ENCODE data around the gene ARL15.

DNA sequence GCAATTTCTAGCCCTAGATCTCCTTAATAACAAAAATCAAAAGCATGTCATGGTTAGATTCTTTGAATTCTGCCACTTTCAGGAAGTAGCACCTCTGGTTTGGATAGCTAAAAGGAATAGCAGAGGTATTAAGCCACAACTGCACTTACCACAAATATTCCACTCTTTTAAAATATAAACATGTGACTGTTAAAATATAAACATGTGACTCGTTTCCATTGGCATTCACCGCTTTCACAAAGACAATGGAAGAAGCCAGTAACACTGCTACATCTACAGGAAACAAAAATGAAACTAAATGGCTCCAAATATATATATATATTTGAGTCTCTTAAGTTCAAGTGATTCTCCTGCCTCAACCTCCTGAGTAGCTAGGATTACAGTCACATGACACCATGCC lies 222.9 kb downstream of the ARL15 start:
- TF ChIP-seq SMC3 (IDR thresholded peaks at IDR 0.05; ENCODE audit: low read depth, low read length) (no peak), RFX5 (IDR thresholded peaks at IDR 0.05; ENCODE audit: low read depth, low read length) (no peak), POLR2A (IDR thresholded peaks at IDR 0.05; ENCODE audit: low read depth, low read length) (no peak), MXI1 (IDR thresholded peaks at IDR 0.05; ENCODE audit: borderline replicate concordance, low read depth, low read length) (no peak), MAFK (IDR thresholded peaks at IDR 0.05; ENCODE audit: low read depth, low read length) (no peak), CEBPB (IDR thresholded peaks at IDR 0.05; ENCODE audit: low read depth, low read length) (peak; percentile 35; the same call in 1 of the 2 replicates), RAD21 (IDR thresholded peaks at IDR 0.05; ENCODE audit: low read length) (no peak), MAZ (IDR thresholded peaks at IDR 0.05; ENCODE audit: borderline replicate concordance, low read depth, low read length) (no peak), RCOR1 (IDR thresholded peaks at IDR 0.05; ENCODE audit: insufficient replicate concordance, low read length) (peak; percentile 11), NFE2L2 (IDR thresholded peaks at IDR 0.05; ENCODE audit: low read depth, low read length) (no peak), CHD1 (IDR thresholded peaks at IDR 0.05; ENCODE audit: low read depth, low read length) (no peak)
- TF ChIP-seq, protein P1, sequence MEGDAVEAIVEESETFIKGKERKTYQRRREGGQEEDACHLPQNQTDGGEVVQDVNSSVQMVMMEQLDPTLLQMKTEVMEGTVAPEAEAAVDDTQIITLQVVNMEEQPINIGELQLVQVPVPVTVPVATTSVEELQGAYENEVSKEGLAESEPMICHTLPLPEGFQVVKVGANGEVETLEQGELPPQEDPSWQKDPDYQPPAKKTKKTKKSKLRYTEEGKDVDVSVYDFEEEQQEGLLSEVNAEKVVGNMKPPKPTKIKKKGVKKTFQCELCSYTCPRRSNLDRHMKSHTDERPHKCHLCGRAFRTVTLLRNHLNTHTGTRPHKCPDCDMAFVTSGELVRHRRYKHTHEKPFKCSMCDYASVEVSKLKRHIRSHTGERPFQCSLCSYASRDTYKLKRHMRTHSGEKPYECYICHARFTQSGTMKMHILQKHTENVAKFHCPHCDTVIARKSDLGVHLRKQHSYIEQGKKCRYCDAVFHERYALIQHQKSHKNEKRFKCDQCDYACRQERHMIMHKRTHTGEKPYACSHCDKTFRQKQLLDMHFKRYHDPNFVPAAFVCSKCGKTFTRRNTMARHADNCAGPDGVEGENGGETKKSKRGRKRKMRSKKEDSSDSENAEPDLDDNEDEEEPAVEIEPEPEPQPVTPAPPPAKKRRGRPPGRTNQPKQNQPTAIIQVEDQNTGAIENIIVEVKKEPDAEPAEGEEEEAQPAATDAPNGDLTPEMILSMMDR (conservative IDR thresholded peaks at IDR 0.05; ENCODE audit: low read depth, low read length), result no peak
- TF ChIP-seq, protein P2, sequence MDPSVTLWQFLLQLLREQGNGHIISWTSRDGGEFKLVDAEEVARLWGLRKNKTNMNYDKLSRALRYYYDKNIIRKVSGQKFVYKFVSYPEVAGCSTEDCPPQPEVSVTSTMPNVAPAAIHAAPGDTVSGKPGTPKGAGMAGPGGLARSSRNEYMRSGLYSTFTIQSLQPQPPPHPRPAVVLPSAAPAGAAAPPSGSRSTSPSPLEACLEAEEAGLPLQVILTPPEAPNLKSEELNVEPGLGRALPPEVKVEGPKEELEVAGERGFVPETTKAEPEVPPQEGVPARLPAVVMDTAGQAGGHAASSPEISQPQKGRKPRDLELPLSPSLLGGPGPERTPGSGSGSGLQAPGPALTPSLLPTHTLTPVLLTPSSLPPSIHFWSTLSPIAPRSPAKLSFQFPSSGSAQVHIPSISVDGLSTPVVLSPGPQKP (IDR thresholded peaks at IDR 0.05; ENCODE audit: borderline replicate concordance, low read depth, low read length), result no peak
- TF ChIP-seq, protein P3, sequence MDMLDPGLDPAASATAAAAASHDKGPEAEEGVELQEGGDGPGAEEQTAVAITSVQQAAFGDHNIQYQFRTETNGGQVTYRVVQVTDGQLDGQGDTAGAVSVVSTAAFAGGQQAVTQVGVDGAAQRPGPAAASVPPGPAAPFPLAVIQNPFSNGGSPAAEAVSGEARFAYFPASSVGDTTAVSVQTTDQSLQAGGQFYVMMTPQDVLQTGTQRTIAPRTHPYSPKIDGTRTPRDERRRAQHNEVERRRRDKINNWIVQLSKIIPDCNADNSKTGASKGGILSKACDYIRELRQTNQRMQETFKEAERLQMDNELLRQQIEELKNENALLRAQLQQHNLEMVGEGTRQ (IDR thresholded peaks at IDR 0.05; ENCODE audit: low read depth, low read length), result peak; percentile 72
